Measurements from ENCODE around the gene ART5. TPM values are rescaled to one million over a fixed set of nuclear protein-coding genes. Genes with fewer than 3 reads are reported as not detected.
"Not testable (repeated sequence)": the region's sequence is repeated elsewhere in the genome, so short reads cannot be mapped to it uniquely, and the experiment has no call there.

Gene ART5
- total RNA-seq, 1 experiment from 2014 or later: 4.5 TPM

GRCh38 chr11:3604167-3604566, 37.6 kb downstream of the ART5 start:
- no peak for ATAC-seq

GRCh38 chr11:3600201-3600600, 41.6 kb downstream of the ART5 start:
- ATAC-seq, POLR2A ChIA-PET, CTCF ChIA-PET: not testable (repeated sequence)

More at GRCh38 chr11:3604167-3604566, 37.6 kb downstream of the ART5 start:
- ChIA-PET CTCF (interaction anchor here (0.6 to 0.9 kb wide), 2 partner anchors 39 to 127 kb away, joined by 3 to 4 read pairs; no protein-coding TSS in a partner anchor), POLR2A (no interaction called here)
- Mint-ChIP-seq H3K4me3 (no peak overlapping the region), H3K4me1 (no peaks in the 10 kb centered on the region), H3K27ac (peak overlapping the region; percentile 58), H3K36me3 (no peaks in the 10 kb centered on the region), H3K27me3 (ENCODE audit: low read depth) (no peaks in the 10 kb centered on the region), H3K9me3 (peaks cover 3% of the 10 kb centered on the region)
- DNase-seq (ENCODE audit: low spot score): no peak
- no peak for TF ChIP-seq ARID4B (CRISPR knock-in tag; IDR thresholded peaks at IDR 0.05; ENCODE audit: borderline replicate concordance)
- no peak for TF ChIP-seq ZNF281 (CRISPR knock-in tag; IDR thresholded peaks at IDR 0.05)
- no peak for TF ChIP-seq NFATC4 (CRISPR knock-in tag; IDR thresholded peaks at IDR 0.05)
- TF ChIP-seq ZNF121 (CRISPR knock-in tag; IDR thresholded peaks at IDR 0.05): no peak
- no peak for TF ChIP-seq KAT7 (CRISPR knock-in tag; IDR thresholded peaks at IDR 0.05; ENCODE audit: borderline replicate concordance)

GRCh38 chr11:3597743-3598142, 44.0 kb downstream of the ART5 start:
- H3K27me3 Mint-ChIP-seq (ENCODE audit: low read depth); DNase-seq (ENCODE audit: low spot score); ATAC-seq; H3K27ac Mint-ChIP-seq; H3K4me3 Mint-ChIP-seq; CTCF ChIA-PET; POLR2A ChIA-PET; H3K36me3 Mint-ChIP-seq: not testable (repeated sequence)
- Mint-ChIP-seq H3K4me1 (peaks cover 12% of the 10 kb centered on the region), H3K9me3 (peaks cover 13% of the 10 kb centered on the region)

More at GRCh38 chr11:3600201-3600600, 41.6 kb downstream of the ART5 start:
- not testable (repeated sequence) for H3K4me3 Mint-ChIP-seq; DNase-seq (ENCODE audit: low spot score); H3K27me3 Mint-ChIP-seq (ENCODE audit: low read depth); H3K36me3 Mint-ChIP-seq; H3K27ac Mint-ChIP-seq
- peaks cover 11% of the 10 kb centered on the region for H3K4me1 Mint-ChIP-seq
- peaks cover 16% of the 10 kb centered on the region for H3K9me3 Mint-ChIP-seq

- H3K27me3 Mint-ChIP-seq (ENCODE audit: low read depth); DNase-seq (ENCODE audit: low spot score); CTCF ChIA-PET; ATAC-seq; POLR2A ChIA-PET; H3K4me1 Mint-ChIP-seq; H3K27ac Mint-ChIP-seq; H3K4me3 Mint-ChIP-seq: not testable (repeated sequence)
- Mint-ChIP-seq H3K36me3 (peaks cover 13% of the 10 kb centered on the region), H3K9me3 (peaks cover 21% of the 10 kb centered on the region)
These were observed 50.5 kb downstream of the ART5 start for GRCh38 chr11:3591326-3591725.

- H3K4me3 Mint-ChIP-seq; H3K27ac Mint-ChIP-seq; H3K27me3 Mint-ChIP-seq (ENCODE audit: low read depth); POLR2A ChIA-PET; CTCF ChIA-PET; H3K4me1 Mint-ChIP-seq; ATAC-seq; DNase-seq (ENCODE audit: low spot score): not testable (repeated sequence)
- Mint-ChIP-seq H3K9me3 (peaks cover 18% of the 10 kb centered on the region), H3K36me3 (peaks cover 13% of the 10 kb centered on the region)
- TF ChIP-seq USF2 (CRISPR knock-in tag; IDR thresholded peaks at IDR 0.05): peak; percentile 13; the same call in 1 of the 2 replicates
- peak; percentile 18; the same call in 1 of the 2 replicates for TF ChIP-seq USF1 (CRISPR knock-in tag; IDR thresholded peaks at IDR 0.05)
These were observed 51.6 kb downstream of the ART5 start for GRCh38 chr11:3590193-3590592.

- Mint-ChIP-seq H3K9me3 (peaks cover 18% of the 10 kb centered on the region), H3K36me3 (peaks cover 13% of the 10 kb centered on the region), H3K4me1 (peaks cover 15% of the 10 kb centered on the region)
- DNase-seq (ENCODE audit: low spot score); POLR2A ChIA-PET; H3K27ac Mint-ChIP-seq; H3K4me3 Mint-ChIP-seq; H3K27me3 Mint-ChIP-seq (ENCODE audit: low read depth); ATAC-seq; CTCF ChIA-PET: not testable (repeated sequence)
These were observed 53.0 kb downstream of the ART5 start for GRCh38 chr11:3588776-3589175.
